ENCODE data around the gene CARMIL1. TPM values are rescaled to one million over a fixed set of nuclear protein-coding genes. Genes with fewer than 3 reads are reported as not detected.

The CARMIL1 gene
- total RNA-seq, 1 experiment from 2014 or later: 23.6 TPM

- DNase-seq: no peak
Measured at GRCh38 chr6:25389471-25389870, 110.3 kb downstream of the CARMIL1 start.

More at GRCh38 chr6:25389471-25389870, 110.3 kb downstream of the CARMIL1 start:
- H3K9me3 ChIP-seq (ENCODE audit: control insufficient read depth, low read depth, low read length): no peaks in the 10 kb centered on the region
- WGBS (ENCODE audit: extremely low coverage, insufficient read length, low lambda C conversion rate): no CpG with 5 or more reads among the region's 2 CpGs
- peak overlapping the region in 1 of 3 experiments; percentile 13; a peak in 1 of 7 replicates for H3K27ac Mint-ChIP-seq
- H2BK20ac ChIP-seq (ENCODE audit: low read depth, low read length, poor library complexity, severe bottlenecking): no peak overlapping the region
- H3K4me1 Mint-ChIP-seq: peaks cover 7 to 10% of the 10 kb centered on the region in 2 experiments
- H3K14ac ChIP-seq (ENCODE audit: insufficient read depth, low read length): no peak overlapping the region
- H2AFZ ChIP-seq (ENCODE audit: low read length): no peak overlapping the region
- H3T11ph ChIP-seq (ENCODE audit: low read length): no peak overlapping the region
- H3K9me3 Mint-ChIP-seq: no peaks in the 10 kb centered on the region
- no peaks in the 10 kb centered on the region for H3K4me1 ChIP-seq (ENCODE audit: insufficient read depth, low read length)
- no peak overlapping the region for H4K8ac ChIP-seq (replicated peaks; ENCODE audit: insufficient read length, low read depth, low read length)
- H3K4me3 Mint-ChIP-seq: no peak overlapping the region
- no peak overlapping the region for H3K56ac ChIP-seq (ENCODE audit: insufficient read length, low read depth, low read length)
- H4K91ac ChIP-seq (ENCODE audit: insufficient read length, low read depth, low read length): no peak overlapping the region
- peaks cover 4% of the 10 kb centered on the region; the same call in 1 of the 2 replicates for H3K79me2 ChIP-seq (ENCODE audit: insufficient read depth, low read length)
- no peak for TF ChIP-seq CTCF (conservative IDR thresholded peaks at IDR 0.05)
- no peaks in the 10 kb centered on the region for H3K27me3 Mint-ChIP-seq (ENCODE audit: low read depth)
- H3K9ac ChIP-seq (ENCODE audit: extremely low read depth, insufficient read length, low read length): no peak overlapping the region
- H3K23me2 ChIP-seq (ENCODE audit: insufficient read length, low read depth, low read length, poor library complexity, severe bottlenecking): no peaks in the 10 kb centered on the region
- no peak overlapping the region for H2AK5ac ChIP-seq (ENCODE audit: insufficient read length, low read length)
- no peak overlapping the region for H2BK120ac ChIP-seq (ENCODE audit: low read depth, low read length, poor library complexity, severe bottlenecking)
- H3K27ac ChIP-seq (ENCODE audit: insufficient read length, low read depth, low read length): no peak overlapping the region
- no peak overlapping the region for H3K4ac ChIP-seq (ENCODE audit: low read depth, low read length)
- H3K4me2 ChIP-seq (ENCODE audit: insufficient read depth, insufficient read length, low read length): no peak overlapping the region
- H2BK12ac ChIP-seq (ENCODE audit: insufficient read length, low read depth, low read length): no peak overlapping the region
- no peak overlapping the region for H4K5ac ChIP-seq (ENCODE audit: insufficient read length, low read depth, low read length)
- no peaks in the 10 kb centered on the region for H3K27me3 ChIP-seq (ENCODE audit: insufficient read depth, low read length)
- no peak overlapping the region for H3K18ac ChIP-seq (ENCODE audit: insufficient read length, low read depth, low read length)
- no peak overlapping the region for H3K23ac ChIP-seq (ENCODE audit: insufficient read length, low read depth, low read length)
- H3K36me3 Mint-ChIP-seq (ENCODE audit: insufficient read depth in 1 of 3, low read depth in 3 of 3): no peaks in the 10 kb centered on the region
- no peak overlapping the region for H2BK5ac ChIP-seq (ENCODE audit: insufficient read length, low read length)
- no peaks in the 10 kb centered on the region for H4K20me1 ChIP-seq (ENCODE audit: control insufficient read depth, insufficient read depth, insufficient read length)
- peaks cover 3% of the 10 kb centered on the region for H3K79me1 ChIP-seq (ENCODE audit: insufficient read depth, low read depth, low read length, poor library complexity, severe bottlenecking)
- H2BK15ac ChIP-seq (ENCODE audit: low read depth, low read length): no peak overlapping the region

All from H9 (cell line).